HG03571 (cell line): ENCODE results near the gene B3GNT5.

Source experiments
- ATAC-seq: cut with Tn5 transposase; IDR thresholded peaks from one replicate; pipeline ENCODE4 v1.9.1; 2021; ENCODE audit not compliant: unreplicated experiment

B3GNT5 gene

DNA sequence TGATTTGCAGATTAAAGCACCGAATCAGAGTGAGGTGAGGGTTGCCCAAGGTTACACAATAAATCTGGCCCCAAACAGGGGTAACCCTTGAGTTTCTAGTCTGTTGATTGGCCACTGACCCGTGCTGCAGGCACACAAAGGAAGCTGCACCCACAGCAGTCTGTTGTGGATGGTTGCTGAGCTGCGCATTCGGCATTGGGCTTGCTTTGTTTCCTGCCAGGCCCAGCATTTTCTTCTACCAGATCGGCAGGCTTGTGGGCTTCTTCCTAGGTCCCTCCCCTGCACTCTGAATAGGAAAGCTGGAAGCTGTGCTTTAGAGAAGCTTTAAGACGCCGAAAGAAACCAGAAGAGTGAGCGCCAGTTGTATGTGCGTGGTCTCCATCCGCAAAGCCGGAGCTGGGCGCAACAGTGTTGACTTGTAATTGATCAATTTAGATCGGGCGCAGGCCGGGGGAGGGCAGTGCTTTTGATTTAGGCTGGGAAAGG lies 12.1 kb downstream of the B3GNT5 start:
- no peak for ATAC-seq

GRCh38 chr3:183265834-183266417 lies 12.9 kb downstream of the B3GNT5 start:
- ATAC-seq = no peak

DNA sequence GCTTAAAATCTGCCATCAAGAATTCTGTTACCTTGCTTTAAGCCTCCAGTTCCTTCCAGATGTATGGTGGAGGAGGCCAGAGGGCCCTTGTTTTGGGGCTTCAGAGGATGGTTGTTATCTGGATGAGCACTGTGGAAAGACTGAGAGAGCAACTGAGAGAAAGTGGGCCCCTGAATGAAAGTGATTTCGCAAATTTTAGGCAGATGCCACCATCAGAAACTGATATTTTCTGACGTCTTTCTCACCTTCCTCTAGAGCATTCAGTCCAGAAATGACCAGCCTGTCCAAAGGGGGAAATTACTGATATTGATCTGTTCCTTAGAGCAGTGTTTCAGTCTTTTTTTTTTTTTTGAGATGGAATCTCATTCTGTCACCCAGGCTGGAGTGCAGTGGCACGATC lies 13.4 kb downstream of the B3GNT5 start:
- no peak for ATAC-seq

GRCh38 chr3:183267140-183267539 lies 14.1 kb downstream of the B3GNT5 start:
- ATAC-seq = no peak

- ATAC-seq = no peak
Observed at GRCh38 chr3:183268366-183268765, 15.3 kb downstream of the B3GNT5 start.

- ATAC-seq = no peak
Observed at GRCh38 chr3:183269345-183269744, 16.3 kb downstream of the B3GNT5 start.

GRCh38 chr3:183270344-183270743 lies 17.3 kb downstream of the B3GNT5 start:
- no peak for ATAC-seq

- no peak for ATAC-seq
Observed at GRCh38 chr3:183272142-183272541, 19.1 kb downstream of the B3GNT5 start.

DNA sequence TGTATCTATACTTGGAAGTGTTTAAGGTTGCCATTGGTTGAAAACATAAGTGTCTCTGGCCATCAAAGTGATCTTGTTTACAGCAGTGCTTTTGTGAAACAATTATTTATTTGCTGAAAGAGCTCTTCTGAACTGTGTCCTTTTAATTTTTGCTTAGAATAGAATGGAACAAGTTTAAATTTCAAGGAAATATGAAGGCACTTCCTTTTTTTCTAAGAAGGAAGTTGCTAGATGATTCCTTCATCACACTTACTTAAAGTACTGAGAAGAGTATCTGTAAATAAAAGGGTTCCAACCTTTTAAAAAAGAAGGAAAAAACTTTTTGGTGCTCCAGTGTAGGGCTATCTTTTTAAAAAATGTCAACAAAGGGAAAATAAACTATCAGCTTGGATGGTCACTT lies 19.7 kb downstream of the B3GNT5 start:
- no peak for ATAC-seq

GRCh38 chr3:183274609-183275008 lies 21.6 kb downstream of the B3GNT5 start:
- ATAC-seq = no peak

DNA sequence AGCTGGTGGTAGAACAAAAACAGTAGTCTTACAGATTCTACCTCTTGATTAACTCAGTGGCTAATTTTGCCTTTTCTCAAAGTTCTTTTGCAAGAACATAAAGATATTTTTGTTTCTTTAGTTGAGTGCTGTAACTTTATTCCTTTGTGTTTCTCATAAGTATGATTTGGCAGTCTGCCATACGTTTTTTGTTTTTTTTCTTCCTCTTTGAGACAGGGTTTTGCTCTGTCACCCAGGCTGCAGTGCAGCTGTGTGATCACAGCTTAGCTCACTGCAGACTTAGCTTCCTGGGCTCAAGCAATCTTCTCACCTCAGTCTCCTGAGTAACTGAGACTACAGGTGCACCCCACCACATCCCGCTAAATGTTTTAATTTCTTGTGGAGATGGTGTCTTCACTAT lies 22.4 kb downstream of the B3GNT5 start:
- no peak for ATAC-seq

- ATAC-seq = no peak
Observed at GRCh38 chr3:183275937-183276336, 22.9 kb downstream of the B3GNT5 start.

DNA sequence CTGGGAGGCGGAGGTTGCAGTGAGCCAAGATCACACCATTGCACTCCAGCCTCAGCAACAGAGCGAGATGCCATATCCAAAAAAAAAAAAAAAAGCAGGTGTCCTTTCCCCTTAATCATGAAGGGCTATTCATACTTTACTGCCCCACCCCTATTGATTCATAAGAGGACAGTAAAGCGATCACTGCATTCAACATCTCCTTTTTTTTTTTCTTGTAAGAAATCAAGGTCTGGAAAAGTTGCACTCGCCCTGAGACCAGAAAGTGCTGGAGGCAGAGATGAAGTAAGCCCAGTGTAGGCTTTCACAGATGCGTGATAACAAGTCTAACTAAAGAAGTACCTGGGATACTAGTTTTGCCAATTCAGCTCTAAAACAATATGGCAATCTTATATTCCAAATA lies 24.2 kb downstream of the B3GNT5 start:
- no peak for ATAC-seq

GRCh38 chr3:183278479-183279088 lies 25.5 kb downstream of the B3GNT5 start:
- ATAC-seq = no peak

GRCh38 chr3:183279371-183279770 lies 26.3 kb downstream of the B3GNT5 start:
- no peak for ATAC-seq

DNA sequence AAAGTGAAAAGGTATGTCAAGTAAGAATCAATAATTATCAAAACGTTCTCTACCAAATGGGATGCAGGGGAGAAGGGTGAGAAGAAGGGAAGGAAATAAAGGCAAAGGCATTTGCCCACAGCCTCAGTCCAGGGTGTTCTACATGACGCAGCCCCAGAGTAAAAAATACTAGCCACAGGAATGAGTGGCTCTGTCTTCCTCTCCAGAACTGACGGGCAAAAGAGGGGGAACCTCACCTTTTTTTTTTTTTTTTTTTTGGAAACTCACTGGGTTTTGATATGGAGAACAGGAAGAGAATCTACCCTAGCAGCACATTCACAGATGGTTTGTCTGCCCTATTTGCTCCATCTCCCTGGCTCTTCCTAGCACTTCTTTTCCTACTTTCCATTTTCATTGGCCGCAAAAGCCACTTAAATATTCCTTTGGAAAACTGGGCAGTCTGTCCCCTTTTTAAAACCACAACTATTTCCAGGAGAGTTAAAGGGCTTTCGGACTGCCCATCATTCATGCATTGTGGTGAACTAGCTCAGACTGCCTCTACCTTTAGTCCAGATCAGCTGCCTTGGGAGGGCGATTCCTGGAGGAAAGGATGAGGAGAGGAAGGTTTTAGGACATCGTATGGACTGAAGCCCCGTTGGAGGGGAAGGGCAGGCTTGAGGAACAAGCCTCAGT lies 28.2 kb downstream of the B3GNT5 start:
- no peak for ATAC-seq

- ATAC-seq = no peak
Observed at GRCh38 chr3:183283886-183284285, 30.8 kb downstream of the B3GNT5 start.

DNA sequence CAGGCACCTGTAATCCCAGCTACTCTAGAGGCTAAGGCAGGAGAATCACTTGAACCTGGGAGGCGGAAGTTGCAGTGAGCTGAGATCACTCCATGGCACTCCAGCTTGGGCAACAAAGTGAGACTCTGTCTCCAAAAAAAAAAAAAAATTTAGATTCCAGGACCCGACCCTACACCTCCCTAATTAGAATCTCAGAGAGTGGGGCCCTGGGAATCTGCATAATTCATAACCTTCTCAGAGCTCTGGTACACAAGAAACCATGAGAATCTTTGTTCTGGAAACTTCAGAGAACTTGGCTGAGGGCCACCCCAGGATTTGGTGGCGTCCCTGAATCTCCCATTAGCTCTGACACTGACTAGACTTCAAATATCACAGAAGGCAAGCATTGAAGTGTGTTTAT lies 31.5 kb downstream of the B3GNT5 start:
- ATAC-seq = no peak

- no peak for ATAC-seq
Observed at GRCh38 chr3:183285318-183285717, 32.3 kb downstream of the B3GNT5 start.

GRCh38 chr3:183285828-183286457 lies 32.9 kb downstream of the B3GNT5 start:
- ATAC-seq = peak; percentile 97

DNA sequence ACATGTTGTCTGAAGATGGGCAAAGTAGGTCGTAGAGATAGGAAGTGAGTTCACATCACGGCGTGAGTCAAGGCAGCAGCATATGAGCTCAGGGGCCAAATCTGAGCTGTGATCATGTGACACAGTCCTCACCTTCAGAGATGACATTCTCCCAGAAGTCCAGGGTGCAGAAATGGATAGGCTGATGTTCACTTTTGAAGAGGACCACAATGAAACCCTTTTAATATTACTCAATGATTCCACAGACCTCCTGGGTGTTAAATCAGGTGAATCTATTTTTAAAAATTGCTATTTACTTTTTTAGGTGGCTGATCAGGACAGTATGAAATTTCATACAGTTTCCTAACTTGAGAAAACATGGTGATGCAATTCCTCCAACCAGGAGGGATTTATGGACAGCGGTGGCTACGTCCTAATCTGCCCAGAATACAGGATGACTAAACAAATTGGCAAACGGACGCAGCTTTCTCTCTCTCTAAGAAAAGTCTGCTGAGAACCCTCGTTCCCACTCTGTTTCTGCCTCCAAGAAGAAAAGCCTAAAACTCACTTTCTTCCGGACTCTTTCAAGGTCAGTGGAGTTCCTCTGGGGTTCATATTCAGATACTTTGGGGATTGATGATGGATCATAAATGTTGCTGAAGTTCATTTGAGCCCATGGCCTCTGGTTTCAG lies 34.4 kb downstream of the B3GNT5 start:
- no peak for ATAC-seq
